Midbrain (tissue), 1 donor: ENCODE results near the gene RNF227.
"Not testable (repeated sequence)": the region's sequence is repeated elsewhere in the genome, so short reads cannot be mapped to it uniquely, and the experiment has no call there.

Experiments used
- DNase-seq: peaks from one replicate; lab custom pipeline; 2025; lab: John Stamatoyannopoulos, UW

Gene RNF227

DNA sequence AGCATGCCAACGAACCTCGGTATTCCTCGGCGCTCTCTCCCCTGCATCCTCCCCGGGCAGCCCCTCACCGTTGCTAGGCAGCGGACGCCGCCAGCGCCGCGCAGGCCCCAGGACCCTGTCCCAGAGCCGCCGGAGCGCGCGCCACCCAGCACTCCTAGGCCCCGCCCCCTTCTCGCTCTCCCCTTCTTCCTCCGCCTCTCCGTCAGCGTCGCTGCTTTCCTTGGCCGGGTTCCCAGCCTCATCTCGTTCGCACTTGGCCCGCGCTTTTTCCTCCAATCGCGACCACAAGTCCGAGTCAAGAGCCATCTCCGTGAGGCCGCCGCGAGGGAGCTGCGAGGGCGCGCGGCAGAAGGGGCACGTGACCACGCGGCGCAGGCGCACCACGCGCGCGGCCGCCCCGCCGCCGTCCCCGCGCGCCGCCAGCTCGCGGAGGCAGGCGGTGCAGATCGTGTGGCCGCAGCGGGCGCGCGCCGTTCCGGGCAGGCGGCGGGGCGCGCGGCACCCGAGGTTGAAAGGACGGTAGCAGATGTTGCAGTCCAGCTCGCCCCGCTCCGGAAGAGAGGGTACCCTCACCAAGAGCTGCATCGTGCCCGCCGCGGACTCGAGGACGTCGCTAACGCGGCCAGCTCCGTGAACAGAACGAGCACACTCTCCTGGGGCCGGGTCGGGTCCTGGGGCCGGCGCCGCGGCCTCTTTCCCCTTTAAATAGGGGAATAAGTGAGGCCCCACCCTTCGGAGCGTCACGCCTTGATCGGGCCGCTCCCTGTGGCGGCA lies at the start of gene RNF227:
TSS of gene RNF227 (minus strand) at position 679 of the 774 bp plus-strand sequence. CDS start at position 585, 94 bp downstream.
- peak; percentile 80 for DNase-seq

DNA sequence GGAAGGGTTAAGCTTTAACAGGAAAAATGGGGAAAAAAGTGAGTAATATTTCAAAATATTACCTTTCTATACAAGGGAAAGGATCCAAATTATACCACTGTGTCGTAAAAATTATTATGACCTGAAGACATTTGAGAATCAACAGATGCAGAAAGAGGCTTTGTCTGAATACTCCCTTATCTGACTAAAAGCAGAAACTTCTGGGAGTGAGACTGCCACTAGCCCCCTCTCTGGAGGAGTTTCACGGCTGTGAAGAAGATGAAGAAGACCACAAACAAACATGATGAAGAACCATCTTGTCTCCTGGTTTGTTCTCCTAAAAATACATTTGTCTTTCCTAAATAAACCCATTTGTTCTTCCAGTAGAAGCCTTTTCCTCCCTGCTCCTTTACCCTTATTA lies 45.3 kb upstream of the RNF227 start:
- no peak for DNase-seq

DNA sequence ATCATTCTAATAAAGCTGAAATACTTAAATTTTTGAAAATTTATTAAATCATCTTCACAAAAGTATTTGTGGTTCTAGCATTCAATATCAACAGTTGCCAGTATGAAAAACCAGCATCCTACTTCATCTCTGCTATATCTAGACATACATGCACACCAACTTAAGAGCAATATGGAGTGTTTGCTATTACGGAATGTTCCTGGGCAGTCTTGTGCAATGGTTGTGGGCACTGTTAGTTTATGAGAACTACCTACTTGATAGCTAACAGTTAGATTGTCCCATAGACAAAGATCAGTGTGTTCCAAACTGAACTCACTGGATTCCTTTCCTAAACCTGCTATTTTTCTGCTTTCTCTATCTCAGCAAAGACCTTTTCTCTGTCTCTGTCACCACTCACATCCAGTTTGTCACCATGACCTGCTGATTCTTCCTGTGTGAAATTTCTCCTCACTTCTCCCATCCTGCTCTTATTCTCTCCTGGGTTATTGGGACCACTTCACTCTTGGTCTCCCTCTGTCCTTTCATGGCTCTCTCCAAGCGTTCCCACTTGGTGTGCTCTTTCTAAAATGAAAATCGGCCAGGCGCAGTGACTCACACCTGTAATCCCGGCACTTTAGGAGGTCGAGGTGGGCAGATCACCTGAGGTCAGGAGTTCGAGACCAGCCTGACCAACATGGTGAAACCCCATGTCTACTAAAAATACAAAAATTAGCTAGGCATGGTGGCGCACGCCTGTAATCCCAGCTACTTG lies 43.6 kb upstream of the RNF227 start:
- no peak for DNase-seq

DNA sequence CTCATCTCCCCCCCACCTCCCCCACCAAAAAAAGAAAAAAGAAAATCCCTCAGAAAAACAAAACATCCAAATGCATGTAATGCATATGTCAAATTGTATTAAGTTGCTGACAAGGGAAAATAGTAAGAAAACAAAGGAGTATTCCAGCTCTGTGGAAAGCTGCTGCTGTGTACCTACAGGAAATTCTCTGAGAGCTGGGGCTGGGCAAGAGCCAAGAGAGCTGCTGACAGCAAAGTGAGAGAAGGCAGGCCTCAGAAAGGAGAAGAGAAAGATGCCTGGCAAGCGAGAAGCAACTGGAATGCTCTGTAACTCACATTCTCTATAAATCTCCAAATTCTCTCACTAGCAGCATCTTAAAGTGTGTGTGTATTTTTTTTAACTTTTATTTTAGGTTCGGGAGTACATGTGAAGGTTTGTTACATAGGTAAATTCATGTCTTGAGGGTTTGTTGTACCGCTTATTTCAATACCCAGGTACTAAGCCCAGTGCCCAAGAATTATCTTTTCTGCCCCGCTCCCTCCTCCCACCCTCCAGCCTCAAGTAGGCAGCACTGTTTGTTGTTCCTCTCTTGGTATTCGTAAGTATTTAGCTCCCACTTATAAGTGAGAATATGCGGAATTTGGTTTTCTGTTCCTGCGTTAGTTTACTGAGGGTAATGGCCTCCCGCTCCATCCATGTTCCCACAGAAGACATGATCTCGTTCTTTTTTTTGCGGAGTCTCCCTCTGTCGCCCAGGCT lies 40.3 kb upstream of the RNF227 start:
- no peak for DNase-seq

DNA sequence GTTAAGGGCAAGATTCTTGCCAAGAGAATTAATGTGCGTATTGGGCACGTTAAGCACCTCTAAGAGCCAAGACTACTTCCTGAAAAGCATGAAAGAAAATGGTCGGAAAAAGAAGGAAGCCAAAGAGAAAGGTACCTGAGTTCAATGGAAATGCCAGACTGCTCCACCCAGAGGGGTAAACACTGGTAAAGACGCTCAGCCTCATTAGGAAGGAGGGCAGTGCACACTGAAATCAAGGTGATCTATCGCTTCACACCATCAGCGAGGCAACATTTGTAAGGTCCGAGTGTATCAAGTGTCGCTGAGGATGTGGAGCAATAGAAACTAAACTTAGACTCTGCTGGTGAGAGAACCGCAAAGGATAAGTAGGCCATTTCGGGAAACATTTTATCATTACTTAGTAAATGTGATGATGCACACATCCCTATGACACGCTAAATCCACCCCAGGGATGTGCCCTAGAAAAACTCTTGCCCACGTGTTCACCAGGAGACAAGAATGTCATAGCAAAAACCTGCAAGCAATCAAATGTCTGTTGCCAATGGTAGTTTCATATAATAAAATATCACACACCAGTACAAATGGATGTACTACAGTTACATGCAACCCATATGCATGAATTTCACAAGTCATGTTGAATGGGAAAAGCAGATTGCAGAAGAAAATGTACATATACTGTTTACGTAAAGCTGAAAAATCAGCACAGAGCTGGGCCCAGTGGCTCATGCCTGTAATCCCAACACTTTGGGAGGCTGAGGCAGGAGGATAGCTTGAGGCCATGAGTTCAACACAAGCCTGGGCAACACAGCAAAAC lies 39.5 kb upstream of the RNF227 start:
- DNase-seq = no peak

DNA sequence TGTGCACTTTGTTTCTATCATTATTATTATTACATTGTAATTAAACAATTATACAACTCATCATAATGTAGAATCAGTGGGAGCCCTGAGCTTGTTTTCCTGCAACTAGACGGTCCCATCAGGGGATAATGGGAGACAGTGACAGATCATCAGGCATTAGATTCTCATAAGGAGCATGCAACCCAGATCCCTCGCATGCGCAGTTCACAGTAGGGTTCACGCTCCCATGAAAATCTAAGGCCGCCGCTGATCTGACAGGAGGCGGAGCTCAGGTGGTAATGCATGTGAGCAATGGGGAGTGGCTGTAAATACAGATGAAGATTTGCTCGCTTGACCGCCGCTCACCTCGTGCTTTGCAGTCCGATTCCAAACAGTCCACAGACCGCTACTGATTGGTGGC lies 37.2 kb upstream of the RNF227 start:
- DNase-seq = not testable (repeated sequence)

DNA sequence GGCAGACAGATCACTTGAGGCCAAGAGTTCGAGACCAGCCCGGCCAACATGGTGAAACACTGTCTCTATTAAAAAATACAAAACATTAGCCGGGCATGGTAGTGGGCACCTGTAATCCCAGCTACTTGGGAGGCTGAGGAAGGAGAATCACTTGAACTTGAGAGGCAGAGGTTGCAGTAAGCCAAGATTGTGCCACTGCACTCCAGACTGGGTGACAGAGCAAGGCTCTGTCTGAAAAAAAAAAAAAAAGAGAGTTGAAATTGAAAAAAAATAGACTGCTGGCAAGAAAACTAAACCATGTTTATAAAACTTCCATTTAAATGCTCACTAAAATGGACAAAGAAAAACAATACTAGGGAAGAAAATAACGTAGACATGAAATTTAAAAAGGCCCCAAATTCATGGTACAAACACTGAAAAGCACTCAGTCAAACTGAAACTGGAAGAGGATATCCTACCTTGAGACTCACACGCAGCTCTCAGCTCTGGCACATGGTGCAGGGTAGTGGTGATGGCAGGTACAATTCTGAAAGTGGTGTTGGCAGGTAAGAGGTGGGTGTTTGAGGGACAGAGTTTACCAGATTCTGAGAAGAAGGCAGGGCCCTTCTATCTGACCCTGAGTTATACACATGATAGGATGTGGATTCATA lies 35.2 kb upstream of the RNF227 start:
- DNase-seq = no peak

DNA sequence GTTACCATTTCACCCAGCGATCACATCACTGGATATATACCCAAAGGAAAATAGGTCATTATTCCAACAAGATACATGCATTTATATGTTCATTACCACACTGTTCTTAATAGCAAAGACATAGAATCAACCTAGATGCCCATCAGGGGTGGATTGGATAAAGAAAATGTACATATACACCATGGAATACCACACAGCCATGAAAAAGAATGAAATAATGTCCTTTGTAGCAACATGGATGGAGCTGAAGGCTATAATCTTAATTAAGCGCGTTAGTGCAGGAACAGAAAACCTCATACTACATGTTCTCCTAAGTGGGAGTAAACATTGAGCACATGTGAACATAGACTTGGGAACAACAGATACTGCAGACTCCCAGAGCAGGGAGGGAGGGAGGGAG lies 34.5 kb upstream of the RNF227 start:
- DNase-seq = no peak

DNA sequence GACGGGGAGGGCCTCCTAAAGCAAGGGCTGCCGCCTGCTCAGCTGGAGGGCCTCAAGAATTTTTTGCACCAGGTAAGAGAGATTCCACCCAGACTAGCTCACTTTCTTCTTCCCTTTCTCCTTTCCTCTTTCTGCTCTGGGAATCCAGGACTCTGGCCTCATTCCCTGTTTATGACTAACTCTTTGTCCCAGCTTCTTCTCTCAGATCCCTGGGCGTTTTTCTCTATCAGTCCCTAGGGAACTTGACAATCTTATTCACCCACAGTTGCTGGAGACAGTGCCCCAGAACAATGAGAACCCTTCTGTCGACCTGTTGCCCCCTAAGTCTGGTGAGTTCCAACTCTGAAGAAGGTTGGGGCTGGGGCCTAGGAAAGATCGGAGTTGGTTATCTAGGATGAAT lies 31.6 kb upstream of the RNF227 start:
- DNase-seq = no peak

DNA sequence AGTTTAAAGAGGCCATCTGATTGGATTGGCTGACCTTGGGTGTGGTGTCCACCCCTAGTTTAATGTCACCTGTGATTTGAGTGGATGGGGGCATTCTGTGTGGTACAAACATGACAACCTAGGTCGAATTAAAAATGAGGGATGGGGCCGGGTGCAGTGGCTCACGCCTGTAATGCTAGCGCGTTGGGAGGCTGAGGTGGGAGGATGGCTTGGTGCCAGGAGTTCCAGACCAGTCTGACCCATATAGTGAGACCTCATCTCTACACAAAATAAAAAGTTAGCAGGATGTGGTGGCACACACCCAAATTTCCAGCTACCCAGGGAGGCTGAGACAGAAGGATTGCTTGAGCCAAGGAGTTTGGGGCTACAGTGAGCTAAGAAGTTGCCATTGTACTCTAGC lies 30.4 kb upstream of the RNF227 start:
- no peak for DNase-seq

DNA sequence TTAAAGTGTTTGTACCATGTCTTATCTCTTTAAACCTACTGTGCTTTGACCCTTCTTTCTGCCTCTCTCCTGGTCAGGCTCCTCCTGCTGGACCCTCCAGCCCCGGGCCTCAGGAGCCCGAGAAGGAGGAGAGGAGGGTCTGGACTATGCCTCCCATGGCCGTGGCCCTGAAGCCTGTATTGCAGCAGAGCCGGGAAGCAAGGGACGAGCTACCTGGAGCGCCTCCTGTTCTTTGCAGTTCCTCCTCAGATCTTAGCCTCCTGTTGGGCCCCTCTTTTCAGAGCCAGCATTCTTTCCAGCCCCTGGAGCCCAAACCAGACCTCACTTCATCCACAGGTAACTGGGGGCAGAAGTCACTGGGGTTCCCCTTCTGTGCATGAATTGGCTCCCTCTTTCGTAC lies 29.6 kb upstream of the RNF227 start:
- DNase-seq = no peak

DNA sequence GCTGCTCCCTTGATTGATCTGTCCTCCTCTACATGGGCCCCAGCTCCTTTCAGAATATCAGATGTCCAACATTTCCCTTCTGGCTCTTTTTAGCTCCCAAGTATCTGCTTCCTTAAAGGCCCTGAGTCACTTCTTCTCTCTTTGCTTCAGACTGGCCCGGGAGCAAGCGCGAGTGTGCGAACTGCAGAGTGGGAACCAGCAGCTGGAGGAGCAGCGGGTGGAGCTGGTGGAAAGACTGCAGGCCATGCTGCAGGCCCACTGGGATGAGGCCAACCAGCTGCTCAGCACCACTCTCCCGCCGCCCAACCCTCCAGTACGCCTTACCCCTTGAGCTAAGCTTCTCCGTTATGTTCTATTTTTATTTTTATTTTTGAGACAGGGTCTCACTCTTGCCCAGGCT lies 28.2 kb upstream of the RNF227 start:
- DNase-seq = no peak

DNA sequence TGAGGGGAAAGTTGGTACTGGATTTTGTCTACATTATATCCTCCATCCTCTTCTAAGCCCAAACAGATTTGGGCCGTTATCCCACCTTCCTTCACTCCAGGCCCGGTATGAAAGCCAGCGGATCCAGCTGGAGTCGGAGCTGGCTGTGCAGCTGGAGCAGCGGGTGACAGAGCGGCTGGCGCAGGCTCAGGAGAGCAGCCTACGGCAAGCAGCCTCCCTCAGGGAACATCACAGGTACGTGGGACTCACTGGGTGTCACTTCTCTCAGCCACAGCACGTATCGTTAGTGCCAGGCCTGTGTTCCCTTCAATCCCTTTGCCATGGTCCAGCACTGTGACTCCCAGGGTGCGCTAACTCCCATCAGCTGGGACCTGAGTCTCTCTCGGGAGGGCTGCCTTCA lies 27.2 kb upstream of the RNF227 start:
- no peak for DNase-seq

DNA sequence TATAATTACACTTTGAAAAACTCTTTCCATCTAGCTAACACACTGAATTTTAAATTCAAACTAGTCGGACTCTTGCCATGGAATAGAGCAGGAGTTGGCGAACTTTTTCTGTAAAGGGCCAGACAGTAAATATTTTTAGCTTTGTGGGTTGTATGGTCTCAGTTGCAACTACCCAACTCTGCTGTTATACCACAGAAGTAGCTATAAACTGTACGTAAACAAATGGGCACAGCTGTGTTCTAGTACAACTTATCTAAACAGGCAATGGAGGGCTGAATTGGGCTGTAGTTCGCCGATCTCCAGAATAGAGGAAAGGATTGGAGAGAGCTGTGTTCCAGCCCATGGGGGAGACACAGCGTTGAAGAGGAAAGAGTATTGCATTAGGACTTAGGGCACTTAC lies 24.7 kb upstream of the RNF227 start:
- DNase-seq = no peak

DNA sequence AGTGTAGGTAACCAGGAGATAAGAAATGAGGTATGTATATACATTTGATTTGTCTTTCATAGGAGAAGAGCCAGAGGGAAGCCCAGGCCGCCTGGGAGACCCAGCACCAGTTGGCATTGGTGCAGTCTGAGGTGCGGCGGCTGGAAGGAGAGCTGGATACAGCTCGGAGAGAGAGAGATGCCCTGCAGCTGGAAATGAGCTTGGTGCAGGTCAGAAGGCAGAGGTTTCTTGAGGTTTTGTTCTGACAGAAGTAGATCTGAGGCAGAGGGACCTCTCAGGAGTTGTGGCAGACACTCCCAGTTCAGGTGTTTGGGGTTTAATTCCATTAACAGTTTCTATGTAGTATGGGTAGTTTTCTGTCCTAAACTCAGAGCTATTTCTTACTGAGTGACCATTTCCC lies 23.9 kb upstream of the RNF227 start:
- DNase-seq = no peak

DNA sequence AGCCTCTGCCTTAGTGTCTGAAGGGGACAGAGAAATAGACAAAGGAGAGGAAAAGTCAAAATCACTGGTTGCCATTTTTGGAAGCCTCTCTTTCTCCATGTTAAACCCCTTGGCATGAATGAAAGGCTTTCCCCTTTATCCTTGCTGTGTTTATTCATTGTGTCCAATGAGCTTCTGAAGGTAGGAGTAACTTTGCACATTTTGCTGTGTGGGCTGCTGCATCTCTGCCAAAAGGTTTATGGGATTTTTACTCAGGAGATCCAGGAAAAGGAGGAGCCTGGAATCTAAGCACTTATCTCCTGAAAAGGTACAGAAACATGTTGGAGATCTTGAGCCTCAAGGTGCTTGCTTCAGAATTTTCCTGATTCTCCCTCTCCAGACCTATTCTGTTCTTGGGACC lies 19.8 kb upstream of the RNF227 start:
- no peak for DNase-seq

DNA sequence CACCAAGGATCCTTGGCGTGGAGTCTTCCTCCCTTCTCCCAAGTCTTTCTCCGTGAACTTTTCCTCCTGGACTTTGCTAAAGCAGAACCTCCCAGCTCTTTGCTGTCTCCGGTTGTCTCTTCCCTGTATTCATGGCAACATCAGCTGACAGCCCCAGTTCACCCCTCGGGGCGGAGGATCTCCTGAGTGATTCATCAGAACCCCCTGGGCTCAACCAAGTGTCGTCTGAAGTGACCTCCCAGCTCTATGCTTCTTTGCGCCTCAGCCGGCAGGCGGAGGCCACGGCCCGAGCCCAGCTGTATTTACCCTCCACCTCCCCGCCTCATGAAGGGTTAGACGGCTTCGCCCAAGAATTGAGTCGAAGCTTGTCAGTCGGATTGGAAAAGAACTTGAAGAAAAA lies 16.9 kb upstream of the RNF227 start:
- no peak for DNase-seq

DNA sequence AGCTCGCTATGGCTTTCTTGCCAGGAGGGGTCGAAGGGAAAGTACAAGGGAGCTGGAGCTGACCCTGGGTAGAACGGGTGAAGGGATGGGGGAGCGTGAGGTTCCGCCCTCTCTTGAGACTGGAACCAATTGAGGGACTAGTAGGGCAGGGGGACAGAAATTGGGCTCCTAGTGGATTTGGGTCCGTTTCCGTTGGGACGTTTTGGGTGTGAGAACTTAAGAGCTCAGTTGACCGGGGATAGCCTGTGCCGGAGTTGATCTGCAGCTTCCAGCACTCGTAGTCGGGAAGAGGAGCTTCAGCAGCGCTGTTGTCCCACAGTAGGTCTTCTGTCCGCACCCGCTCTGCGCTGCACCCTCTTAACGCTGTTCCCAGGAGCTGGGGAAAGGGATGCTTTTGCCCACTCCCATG lies 16.4 kb upstream of the RNF227 start:
- peak; percentile 22 for DNase-seq

DNA sequence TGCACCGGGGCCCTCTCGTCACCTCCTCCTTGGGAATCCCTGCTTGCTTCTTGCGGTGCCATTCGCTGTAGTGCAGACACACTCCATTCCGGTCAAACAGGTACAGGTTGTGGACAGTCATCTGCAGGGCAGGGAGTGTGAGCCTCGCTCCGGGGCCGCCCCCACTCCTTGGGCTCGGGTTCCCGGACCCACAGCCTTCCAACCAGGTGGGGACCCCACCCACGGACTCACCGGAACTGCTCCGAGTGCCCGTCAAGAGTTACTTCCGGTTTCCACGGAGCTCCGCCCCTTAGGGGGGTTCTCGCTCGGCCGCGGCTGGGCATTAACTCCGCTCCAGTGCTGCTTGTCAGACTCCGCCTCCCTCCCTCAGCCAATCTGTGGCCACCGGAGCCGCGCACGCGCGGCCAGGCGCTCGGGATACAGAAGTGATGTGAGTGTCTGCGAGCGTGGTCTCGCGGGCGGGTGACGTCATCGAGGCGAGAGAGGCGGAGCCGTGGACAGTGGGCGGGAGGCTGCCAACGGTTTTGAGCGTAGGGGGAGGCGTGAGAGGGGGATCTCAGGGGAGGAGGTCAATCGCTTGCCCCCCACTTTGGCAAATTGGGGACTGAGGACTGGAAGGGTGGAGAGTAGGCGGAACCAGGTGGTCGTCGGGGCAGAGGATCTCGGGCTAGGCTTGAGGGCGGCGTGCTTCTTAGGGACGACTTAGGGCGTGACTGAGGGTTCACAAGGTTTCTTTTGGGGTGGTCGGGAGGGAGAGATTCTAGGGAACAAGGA lies 15.8 kb upstream of the RNF227 start, which contains the start of the genes CNTROB and TRAPPC1:
TSS of gene CNTROB (plus strand) at position 498 of the 774 bp plus-strand sequence. CDS start 874 bp downstream, outside the sequence.
TSS of gene TRAPPC1 (minus strand) at position 238 of the 774 bp plus-strand sequence. CDS start at position 121, 117 bp downstream.
- DNase-seq = peak; percentile 99
